NCI-H2107 treated with DMSO at 0.1 percent for 48 hours (cell line): Measurements from ENCODE around the gene CRTC1.
"Not testable (repeated sequence)": the region's sequence is repeated elsewhere in the genome, so short reads cannot be mapped to it uniquely, and the experiment has no call there.

Experiments used
- DNase-seq: peaks from one replicate; lab custom pipeline; 2025; ENCODE audit not compliant: unreplicated experiment; lab: John Stamatoyannopoulos, UW

The CRTC1 gene

DNA sequence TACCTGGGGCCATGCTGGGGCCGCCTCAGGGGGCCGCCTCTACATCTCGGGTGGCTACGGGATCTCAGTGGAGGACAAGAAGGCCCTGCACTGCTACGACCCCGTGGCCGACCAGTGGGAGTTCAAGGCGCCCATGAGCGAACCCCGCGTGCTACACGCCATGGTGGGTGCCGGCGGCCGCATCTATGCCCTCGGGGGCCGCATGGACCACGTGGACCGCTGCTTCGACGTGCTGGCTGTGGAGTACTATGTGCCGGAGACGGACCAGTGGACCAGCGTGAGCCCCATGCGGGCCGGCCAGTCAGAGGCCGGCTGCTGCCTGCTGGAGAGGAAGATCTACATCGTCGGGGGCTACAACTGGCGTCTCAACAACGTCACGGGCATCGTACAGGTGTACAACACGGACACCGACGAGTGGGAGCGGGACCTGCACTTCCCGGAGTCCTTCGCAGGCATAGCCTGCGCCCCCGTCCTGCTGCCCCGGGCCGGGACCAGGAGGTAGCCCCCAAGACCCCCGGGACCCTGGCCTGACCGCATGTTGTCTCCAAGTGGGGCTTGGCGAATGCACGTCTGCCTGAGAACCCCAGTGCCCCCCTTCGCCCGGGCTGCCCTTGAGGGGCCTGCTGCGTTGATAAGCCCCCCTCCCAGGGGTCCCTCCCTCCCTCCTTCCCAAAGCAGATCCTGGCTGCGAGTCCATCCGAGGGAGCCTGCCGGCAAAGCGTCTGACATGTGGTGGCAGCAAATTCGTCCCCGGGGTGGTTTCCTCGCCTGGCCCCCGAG lies 14.5 kb upstream of the CRTC1 start:
- no peak for DNase-seq

DNA sequence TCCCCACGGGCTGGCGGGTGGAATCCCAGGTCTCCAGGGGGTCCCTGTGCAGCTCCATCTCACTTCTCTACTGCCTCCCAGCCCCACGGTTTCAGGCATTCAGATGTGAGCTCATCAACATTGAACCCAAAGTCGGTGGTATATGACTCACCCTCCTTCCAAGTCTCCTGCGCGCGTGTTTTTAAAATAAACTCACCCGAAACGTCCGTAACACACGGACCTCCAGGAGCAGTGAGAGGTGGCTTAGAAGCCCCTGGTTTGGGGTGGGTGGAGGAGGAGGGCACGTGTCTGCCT lies 14.0 kb upstream of the CRTC1 start:
- DNase-seq: no peak

DNA sequence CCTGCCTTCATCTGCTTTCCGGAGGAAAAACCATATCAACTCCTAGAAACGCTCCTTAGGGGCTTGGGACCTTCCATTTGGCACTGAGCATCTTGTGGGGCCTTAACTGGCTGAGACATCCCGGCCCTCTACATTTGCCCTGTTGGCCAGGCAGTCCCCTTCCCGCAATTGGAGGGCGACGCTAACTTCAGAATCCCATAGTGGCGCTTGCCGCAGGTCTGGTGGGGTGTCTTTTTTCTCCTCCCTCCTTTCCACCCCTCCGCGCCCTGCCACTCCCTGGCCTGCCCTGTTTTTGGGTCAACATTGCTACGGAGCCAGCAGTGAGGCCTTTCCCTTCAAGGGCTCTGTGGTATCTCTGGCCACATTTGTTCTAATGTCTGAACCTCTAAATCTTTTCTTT lies 13.6 kb upstream of the CRTC1 start:
- no peak for DNase-seq

DNA sequence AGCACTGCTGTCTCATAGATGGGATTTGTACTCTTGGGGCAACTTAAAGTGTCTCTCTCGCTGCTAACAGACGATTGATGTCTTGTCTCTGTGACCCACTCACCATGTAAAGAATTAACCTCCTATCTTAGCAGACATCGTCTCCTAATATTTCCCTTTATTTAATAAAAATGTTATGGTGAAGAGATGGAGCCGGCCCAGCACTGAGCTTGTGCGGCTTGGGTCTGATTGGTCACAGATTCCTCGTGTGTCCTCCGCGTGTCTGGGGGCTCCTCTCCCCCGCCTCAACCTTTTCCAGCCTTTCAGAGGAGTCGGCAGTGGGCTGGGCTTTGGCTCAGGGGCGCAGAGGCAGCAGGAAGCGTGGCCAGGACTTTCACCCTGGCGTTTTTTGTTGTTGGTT lies 13.2 kb upstream of the CRTC1 start:
- no peak for DNase-seq

DNA sequence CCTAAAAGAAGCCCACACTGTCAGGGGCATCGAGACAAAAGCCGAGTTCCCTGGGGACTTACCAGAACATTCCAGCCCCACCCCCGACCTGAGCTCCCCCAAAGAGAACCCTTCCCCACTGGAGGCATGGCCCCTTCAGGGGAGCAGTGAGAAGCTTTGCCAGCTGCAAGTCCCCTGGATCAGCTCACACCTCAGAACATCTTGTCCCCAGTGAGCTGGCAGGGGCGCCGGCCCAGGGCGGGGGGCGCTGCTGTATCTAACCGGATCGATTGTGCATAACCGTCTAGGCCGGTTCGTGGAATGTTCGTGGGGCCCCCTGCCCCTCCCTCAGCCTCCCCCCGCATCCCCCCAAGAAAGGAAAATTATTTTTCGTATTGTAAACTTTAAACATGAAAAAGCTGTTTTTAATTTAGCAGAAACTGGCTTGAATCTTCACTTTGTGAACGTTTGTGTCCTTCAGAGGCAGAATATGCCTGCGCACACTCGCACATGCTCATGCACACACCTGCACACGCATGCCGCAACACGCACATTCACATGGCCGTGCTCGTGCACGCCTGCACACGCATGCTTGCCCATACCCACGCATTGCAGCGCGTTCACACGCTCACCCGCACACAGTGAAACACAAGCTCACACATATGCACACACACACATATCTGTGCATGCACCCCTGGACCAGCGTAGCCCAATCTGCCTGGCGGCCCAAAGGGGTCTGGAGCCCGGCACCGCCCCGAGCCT lies 12.0 kb upstream of the CRTC1 start:
- DNase-seq: no peak

DNA sequence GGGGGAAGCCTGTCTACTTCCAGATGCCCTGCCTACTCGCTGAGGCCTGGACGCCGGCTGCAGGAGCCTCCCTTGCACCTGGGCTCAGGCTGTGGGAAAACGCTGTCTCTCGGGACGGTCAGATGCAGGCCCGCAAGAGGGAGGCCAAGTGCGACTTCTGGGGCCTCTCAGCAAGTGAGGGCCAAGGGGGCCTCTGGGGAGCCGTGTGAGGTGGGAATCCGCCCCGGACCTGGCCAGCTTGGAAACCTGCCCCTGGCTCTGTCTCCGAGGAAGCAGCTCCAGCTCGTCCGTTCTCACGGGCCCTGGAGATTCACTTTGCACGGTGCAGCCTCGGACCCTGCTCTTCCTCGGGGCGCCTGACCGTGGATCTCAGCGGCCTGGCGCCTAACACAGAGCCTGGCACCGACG lies 11.4 kb upstream of the CRTC1 start:
- DNase-seq: no peak

DNA sequence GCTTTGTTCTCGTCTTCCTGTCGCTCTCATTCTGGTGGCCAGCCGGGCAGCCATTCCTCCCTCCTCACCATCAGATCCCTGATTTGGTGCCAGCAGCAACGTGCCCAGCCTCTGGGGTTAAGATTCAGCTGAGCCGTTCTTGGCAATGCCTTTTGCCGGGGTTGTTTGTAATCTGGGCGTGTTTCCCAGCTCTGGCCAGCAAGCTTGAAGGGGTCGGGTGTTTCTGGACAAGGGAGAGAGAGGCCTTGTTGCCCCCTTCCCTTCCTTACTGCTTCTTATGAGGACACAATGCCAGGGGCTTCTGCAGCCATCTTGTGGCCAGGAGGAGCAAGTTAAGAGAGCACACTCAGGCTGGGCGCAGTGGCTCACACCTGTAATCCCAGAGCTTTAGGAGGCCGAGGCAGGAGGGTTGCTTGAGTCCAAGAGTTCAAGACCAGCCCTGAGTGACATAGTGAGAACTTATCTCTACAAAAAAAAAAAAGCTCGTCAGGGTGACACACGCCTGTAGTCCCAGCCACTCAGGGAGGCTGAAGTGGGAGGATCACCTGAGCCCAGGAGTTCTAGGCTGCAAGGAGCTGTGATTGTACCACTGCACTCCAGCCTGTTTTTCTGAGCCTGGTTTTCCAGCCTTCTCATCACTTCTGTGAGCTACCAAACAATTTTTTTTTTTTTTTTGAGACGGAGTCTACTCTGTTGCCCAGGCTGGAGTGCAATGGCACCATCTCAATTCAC lies 10.7 kb upstream of the CRTC1 start:
- no peak for DNase-seq

DNA sequence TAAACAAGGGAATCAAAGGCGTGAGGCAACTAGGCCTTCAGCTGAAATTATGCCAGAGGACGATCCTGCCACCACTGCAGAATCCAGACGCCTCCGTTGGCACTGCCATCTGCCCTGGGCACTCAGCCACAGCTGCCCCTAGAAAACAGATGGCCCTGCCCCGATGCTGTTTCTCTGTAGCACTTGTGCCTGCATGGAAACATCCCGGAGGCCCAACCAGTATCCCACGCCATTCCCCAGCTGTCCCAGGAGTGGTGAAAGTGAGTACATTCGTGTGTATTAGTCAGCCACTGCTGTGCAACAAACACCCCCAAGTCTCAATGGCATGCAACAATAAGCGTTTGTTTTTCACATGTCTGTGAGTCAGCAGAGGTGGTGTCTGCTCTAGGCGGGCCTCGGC lies 8.9 kb upstream of the CRTC1 start:
- DNase-seq: no peak

DNA sequence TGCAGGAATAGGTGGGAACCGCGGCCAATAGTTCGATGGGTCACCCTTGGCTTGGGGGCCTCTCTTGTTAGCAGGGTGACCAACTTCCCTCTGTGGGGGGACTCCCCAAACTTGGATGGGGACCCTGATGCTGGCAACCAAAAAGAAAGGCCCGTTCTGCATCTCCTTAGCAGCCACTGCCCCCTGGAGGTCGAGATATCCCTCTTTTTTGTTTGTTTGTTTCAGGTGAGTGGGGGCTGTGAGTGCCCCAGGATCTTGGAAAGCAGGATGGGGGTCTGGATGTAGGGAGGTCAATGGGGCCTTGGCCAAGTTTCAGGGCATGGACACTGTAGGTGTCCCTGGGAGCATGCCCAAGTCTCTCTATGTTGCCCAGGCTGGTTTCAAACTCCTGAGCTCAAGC lies 7.7 kb upstream of the CRTC1 start:
- DNase-seq: no peak

DNA sequence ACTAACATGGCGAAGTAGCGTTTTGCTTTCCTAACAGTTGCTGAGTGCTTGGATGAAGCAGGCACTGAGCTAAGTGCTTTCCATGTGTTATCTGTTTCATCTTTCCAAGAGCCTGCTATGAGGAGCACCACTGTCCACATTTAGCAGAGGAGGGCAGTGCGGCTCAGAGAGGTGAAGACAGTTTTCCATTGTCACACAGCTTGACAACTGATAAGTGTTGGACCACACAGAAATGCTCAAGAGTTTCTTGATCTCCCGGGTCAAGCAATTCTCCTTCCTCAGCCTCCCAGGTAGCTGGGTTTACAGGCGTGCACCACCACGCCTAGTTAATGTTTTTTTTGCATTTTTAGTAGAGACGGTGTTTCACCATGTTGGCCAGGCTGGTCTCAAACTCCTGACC lies 6.8 kb upstream of the CRTC1 start:
- no peak for DNase-seq

DNA sequence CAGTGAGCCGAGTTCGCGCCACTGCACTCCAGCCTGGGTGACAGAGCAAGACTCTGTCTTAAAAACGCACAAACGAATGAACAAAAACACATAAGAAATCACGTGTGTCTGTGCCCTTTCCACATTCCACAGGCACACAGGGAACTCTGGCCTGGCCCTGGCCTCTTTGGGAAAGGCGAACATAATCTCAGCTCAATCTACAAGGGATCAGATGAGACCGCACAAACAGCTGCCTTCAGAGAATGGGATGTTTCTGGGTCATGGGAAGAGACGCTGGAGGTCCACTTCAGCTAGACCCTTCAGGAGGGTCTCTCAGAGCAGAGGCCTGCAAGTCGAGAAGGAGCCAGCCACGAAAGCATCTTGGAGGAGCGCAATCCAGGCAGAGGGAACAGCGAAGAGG lies 6.3 kb upstream of the CRTC1 start:
- DNase-seq: no peak

DNA sequence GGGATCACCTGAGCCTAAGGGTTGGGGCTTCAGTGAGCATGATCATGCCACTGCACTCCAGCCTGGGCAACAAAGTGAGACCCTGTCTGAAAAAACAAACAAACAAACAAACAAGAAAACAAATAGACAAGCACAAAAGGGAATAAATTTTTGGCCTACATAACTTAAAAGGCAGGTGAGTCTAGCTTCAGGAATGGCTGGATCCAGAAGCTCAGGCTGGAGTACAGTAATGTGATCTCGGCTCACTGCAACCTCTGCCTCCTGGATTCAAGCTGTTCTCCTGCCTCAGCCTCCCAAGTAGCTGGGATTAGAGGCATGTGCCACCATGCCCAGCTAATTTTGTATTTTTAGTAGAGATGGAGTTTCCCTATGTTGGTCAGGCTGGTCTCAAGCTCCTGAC lies 3.3 kb upstream of the CRTC1 start:
- DNase-seq: not testable (repeated sequence)

DNA sequence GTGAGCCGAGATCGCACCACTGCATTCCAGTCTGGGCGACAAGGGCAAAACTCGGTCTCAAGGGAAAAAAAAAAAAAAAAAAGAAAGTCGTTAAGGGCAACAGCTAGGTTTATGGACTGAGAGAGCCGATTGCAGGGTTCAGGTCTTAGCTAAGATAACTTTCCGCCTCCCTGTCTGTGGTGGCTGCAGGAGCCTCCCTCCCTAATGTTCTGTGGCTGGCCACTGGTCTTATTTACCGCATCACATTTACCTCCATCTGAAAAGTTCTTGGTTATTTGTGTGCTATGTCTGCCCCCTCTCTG lies 722 bp upstream of the CRTC1 start:
- DNase-seq: no peak

DNA sequence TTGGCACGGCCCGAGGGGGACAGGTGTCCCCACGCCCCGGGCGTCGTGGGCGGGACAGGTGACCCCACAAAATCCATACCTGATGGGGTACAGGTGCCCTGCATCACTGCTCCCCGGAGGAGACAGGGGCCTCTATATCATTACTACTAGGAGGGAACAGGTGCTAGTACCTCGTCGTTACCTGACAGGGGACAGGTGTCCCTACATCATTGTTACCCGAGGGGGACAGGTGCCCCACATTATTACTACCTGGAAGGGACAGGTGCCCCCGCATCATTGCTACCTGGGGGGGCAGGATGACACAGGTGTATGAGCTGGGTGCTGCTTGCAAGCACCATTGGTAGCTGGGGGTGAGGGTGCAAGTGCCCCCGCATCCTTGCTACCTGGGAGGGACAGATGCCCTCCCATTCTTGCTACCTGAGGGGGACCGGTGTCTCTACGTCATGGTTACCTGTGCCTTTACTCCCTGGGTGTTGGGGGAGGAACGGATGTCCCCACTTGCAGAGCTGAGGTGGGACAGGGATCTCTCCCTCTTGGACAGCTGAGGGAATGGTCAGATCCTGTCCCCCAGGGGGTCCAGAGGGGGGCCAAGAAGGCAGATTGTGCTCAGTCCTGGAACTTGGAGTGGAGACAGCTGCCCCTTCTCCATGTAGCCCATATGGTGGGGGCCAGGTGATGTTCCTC lies 620 bp downstream of the CRTC1 start:
- no peak for DNase-seq

DNA sequence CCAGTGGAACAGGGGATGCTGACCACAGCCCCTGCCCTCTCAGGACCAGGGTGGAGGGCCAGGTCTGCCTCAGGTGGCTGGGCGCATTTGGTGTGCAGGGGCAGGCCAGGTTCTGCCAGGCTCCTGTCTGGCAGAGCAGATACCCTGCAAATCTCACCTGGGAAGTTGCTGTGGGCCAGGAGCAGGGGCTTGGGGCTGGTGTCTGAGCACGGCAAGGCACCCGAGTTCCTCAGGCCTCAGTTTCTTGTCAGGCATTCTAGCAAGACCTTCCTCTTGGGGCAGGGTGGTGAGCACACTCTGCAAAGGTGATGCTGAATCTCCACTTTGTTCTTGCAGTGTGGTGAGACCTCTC lies 1.1 kb downstream of the CRTC1 start:
- DNase-seq: no peak

DNA sequence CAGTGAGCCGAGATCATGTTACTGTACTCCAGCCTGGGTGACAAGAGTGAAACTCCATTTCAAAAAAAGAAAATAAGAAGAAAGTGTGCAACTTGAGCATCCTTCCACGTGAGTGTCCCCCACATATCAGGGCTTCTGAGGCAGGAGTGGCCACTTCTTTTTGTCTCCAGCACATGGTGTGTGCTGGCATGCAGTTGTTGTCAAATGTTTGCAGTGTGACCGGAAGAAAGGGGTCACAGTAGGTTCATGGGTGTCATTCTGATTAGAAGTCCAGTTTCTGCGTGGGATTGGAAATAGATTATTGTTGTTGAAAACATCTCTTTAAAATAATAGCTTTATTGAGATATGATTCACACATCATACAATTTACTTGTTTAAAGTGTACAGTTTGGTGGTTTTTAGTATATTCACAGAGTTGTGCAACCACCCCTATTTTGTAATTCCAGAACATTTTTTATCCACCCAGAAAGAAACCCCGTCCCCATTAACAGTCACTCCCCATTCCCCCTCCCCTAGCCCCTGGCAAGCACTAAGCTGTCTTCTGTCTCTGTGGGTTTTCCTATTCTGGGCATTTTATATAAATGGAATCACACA lies 2.2 kb downstream of the CRTC1 start:
- DNase-seq: no peak

DNA sequence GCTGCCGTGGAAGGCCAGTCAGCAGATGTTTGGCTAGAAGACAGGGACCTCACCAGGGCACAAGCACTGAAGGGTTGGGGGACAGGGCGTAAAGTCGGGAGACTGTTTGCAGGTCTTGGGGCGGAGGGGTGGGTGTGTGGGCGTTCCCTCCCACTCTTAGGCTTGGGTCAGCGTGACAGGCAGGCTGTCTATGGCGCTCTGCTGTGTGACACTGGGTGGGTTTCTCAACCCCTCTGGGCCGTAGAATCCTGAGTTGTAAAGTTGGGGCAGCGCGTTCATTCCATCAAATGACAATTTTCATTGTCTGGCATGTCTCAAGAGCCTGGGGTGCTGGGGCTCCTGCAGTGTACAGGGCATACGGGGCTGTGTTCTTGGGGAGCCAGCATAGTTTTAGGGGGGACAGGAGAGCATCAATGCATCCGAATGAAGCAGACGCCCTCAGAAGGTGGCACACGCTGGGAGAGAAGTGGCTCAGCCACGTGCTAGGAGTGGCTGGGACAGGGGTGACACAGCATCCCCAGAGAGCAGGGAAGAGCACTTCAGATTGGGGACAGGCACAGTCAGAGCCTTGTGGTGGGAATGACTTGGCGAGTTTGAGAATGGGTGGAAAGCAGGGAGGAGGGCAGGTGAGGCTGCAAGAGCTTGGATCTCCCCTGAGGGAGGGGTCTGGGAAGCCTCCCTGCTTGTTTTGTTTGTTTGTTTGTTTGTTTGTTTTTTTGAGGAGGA lies 4.4 kb downstream of the CRTC1 start:
- no peak for DNase-seq

DNA sequence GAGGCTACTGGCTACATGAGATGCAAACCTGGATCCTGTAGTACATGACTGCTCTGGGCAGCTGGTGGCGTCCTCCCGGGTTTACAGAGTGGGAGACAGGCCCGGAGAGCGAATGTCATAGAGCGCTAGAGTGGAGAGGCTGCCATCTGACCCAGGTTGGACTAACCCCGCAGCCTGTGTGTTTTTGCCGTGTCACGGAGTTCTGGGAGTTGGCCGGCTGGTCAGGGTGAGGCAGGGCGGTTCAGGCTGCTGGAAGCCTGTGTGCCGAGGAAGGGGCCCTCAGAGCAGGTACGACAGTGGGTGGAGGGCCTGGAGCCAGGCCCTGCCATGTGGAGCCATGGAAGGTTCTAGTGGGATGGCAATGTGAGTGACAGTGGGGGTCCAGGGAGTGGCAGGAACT lies 12.5 kb downstream of the CRTC1 start:
- DNase-seq: no peak

DNA sequence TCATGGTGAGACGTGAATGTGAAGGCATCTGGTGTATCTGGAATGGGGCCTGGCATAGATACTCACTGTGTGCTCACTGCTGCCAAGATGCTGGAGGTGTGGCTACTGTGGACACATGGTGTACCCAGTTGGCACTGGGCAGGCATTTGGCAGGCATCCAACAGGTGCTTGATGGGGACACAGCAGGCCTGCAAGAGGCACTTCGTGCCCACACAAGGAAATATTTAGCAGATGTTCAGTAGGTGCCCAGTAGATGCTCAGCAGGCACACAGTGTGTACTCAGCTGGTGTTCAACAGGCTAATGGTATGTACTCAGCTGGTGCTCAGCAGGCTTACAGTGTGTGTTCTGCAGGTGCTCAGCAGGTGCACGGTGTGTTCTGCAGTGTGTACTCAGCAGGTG lies 14.2 kb downstream of the CRTC1 start:
- DNase-seq: no peak

DNA sequence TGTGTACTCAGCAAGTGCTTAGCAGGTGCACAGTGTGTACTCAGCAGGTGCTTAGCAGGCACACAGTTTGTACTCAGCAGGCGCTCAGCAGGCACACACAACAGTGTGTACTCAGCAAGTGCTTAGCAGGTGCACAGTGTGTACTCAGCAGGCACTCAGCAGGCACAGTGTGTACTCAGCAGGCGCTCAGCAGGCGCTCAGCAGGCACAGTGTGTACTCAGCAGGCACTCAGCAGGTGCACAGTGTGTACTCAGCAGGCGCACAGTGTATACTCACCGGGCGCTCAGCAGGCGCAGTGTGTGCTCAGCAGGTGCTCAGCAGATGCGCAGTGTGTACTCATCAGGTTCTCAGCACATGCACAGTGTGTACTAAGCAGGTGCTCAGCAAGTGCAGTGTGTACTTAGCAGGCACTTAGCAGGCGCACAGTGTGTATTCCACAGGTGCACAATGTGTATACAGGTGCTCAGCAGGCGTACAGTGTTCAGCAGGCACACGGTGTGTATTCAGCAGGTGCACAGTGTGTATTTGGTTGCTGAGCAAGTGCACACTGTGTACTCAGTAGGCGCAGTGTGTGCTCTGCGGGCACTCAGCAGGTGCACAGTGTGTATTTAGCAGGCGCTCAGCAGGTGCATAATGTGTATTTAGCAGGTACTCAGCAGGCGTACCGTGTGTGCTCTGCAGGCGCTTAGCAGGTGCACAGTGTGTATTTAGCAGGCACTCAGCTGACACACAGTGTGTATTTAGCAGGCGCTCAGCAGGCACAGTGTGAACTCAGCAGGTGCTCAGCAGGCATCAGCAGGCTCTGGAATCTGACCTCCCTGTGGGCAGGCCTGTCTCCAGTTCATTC lies 15.1 kb downstream of the CRTC1 start:
- no peak for DNase-seq
